ENCODE results near the gene LSM7. TPM values are rescaled to one million over a fixed set of nuclear protein-coding genes. Genes with fewer than 3 reads are reported as not detected.
A peak's percentile ranks its signal among the peaks of the same experiment; 100 is the strongest.

The LSM7 gene
- total and polyA plus RNA-seq, 8 donors, result 59.3 to 104 (median 96.0) TPM

GRCh38 chr19:2315818-2316353, 12.5 kb downstream of the LSM7 start:
- Histone ChIP-seq H3K27me3 (peaks cover 18 to 32% of the 10 kb centered on the region in 2 donors), H3K4me3 (no peak overlapping the region), H3K4me1 (peaks cover 0 to 9% of the 10 kb centered on the region in 2 donors), H3K9me3 (peaks cover 0 to 7% of the 10 kb centered on the region in 2 donors), H3K36me3 (no peaks in the 10 kb centered on the region), H3K27ac (peak overlapping the region in 1 of 2 donors; percentile 53)
- intact Hi-C loops (cut with DNase I), result no loop called here
- TF ChIP-seq CTCF (IDR thresholded peaks at IDR 0.05), result peak; percentile 49 to 83
- peak; percentile 95 for ATAC-seq
- DNase-seq, result peak in 3 of 4 donors; percentile 59 to 94 (median 85)

GRCh38 chr19:2315121-2315817, 13.1 kb downstream of the LSM7 start:
- Histone ChIP-seq H3K27ac (peak overlapping the region in 1 of 2 donors; percentile 53), H3K36me3 (no peaks in the 10 kb centered on the region), H3K27me3 (peaks cover 20 to 38% of the 10 kb centered on the region in 2 donors), H3K4me1 (peaks cover 0 to 9% of the 10 kb centered on the region in 2 donors), H3K4me3 (no peak overlapping the region), H3K9me3 (peaks cover 0 to 7% of the 10 kb centered on the region in 2 donors)
- no peak for TF ChIP-seq CTCF (IDR thresholded peaks at IDR 0.05)
- intact Hi-C loops (cut with DNase I), result no loop called here
- DNase-seq, result no peak
- ATAC-seq, result no peak

GRCh38 chr19:2312820-2313501, 15.4 kb downstream of the LSM7 start:
- no peak for TF ChIP-seq CTCF (IDR thresholded peaks at IDR 0.05)
- DNase-seq, result peak in 1 of 4 donors; percentile 59
- Histone ChIP-seq H3K4me3 (no peak overlapping the region), H3K36me3 (no peaks in the 10 kb centered on the region), H3K4me1 (peaks cover 0 to 13% of the 10 kb centered on the region in 2 donors), H3K27me3 (peaks cover 32 to 61% of the 10 kb centered on the region in 2 donors), H3K27ac (no peak overlapping the region), H3K9me3 (peaks cover 0 to 7% of the 10 kb centered on the region in 2 donors)
- no peak for ATAC-seq
- intact Hi-C loops (cut with DNase I), result no loop called here

GRCh38 chr19:2311093-2311492, 17.3 kb downstream of the LSM7 start:
- TF ChIP-seq CTCF (IDR thresholded peaks at IDR 0.05), result no peak
- intact Hi-C loops (cut with DNase I), result no loop called here
- no peak for DNase-seq
- H3K27me3 ChIP-seq, result peaks cover 46 to 79% of the 10 kb centered on the region in 2 donors
- no peak for ATAC-seq
- no peaks in the 10 kb centered on the region for H3K36me3 ChIP-seq
- H3K4me3 ChIP-seq, result no peak overlapping the region
- peaks cover 0 to 7% of the 10 kb centered on the region in 2 donors for H3K9me3 ChIP-seq
- H3K4me1 ChIP-seq, result peaks cover 0 to 17% of the 10 kb centered on the region in 2 donors
- H3K27ac ChIP-seq, result no peak overlapping the region

All from left lung (tissue), 10 donors.